Measurements from ENCODE around the gene SMIM8.
"Not testable (repeated sequence)": the region's sequence is repeated elsewhere in the genome, so short reads cannot be mapped to it uniquely, and the experiment has no call there.

Gene SMIM8

GRCh38 chr6:87297119-87297518 is 25.3 kb upstream of the SMIM8 start:
- Histone ChIP-seq H3K36me3 (replicated peaks in 1 of 2; ENCODE audit: control insufficient read depth in 2 of 2, insufficient read depth in 2 of 2, low read length in 2 of 2) (no peaks in the 10 kb centered on the region), H3K79me1 (ENCODE audit: low read depth, low read length) (no peaks in the 10 kb centered on the region), H3K23ac (ENCODE audit: low read depth, low read length, poor library complexity) (no peak overlapping the region), H3K9me3 (replicated peaks in 1 of 2; ENCODE audit: control insufficient read depth in 2 of 2, insufficient read depth in 1 of 2, low read depth in 1 of 2, low read length in 2 of 2) (no peaks in the 10 kb centered on the region), H3K18ac (ENCODE audit: low read length) (no peak overlapping the region), H3K4me2 (ENCODE audit: insufficient read depth, low read length, poor library complexity, severe bottlenecking) (no peak overlapping the region), H2AFZ (ENCODE audit: low read length) (no peak overlapping the region), H2BK15ac (ENCODE audit: low read length) (no peak overlapping the region), H2BK5ac (ENCODE audit: low read length) (no peak overlapping the region), H3K4me3 (ENCODE audit: low read length in 2 of 2) (no peak overlapping the region), H3K27me3 (ENCODE audit: control insufficient read depth in 3 of 3, insufficient read depth in 3 of 3, low read depth in 1 of 3, low read length in 3 of 3) (peaks cover 0 to 7% (median 0%) of the 10 kb centered on the region in 3 experiments), H3K4ac (ENCODE audit: low read length) (no peak overlapping the region), H2AK5ac (ENCODE audit: low read depth, low read length) (no peak overlapping the region), H3K9ac (ENCODE audit: low read depth, low read length, poor library complexity) (no peak overlapping the region), H3K14ac (ENCODE audit: low read length) (no peak overlapping the region), H2BK12ac (ENCODE audit: low read length) (no peak overlapping the region), H3K4me1 (ENCODE audit: control insufficient read depth in 2 of 2, insufficient read depth in 1 of 2, low read depth in 1 of 2, low read length in 2 of 2) (no peaks in the 10 kb centered on the region), H2BK120ac (ENCODE audit: low read depth, low read length) (no peak overlapping the region), H3K27ac (replicated peaks; ENCODE audit: low read length) (no peak overlapping the region), H4K91ac (ENCODE audit: low read depth, low read length, poor library complexity) (no peak overlapping the region), H4K8ac (ENCODE audit: low read depth, low read length) (no peak overlapping the region)
- no CpG with 5 or more reads among the region's 1 CpG for WGBS, 2 donors (ENCODE audit: extremely low coverage in 2 of 2, insufficient read length in 2 of 2, insufficient replicate concordance in 1 of 2)
- DNase-seq (ENCODE audit: low spot score) = no peak

GRCh38 chr6:87301277-87301676 is 21.1 kb upstream of the SMIM8 start:
- no CpG with 5 or more reads among the region's 9 CpGs for WGBS, 2 donors (ENCODE audit: extremely low coverage in 2 of 2, insufficient read length in 2 of 2, insufficient replicate concordance in 1 of 2)
- not testable (repeated sequence) for H3K27ac ChIP-seq (replicated peaks; ENCODE audit: low read length); DNase-seq (ENCODE audit: low spot score); H4K91ac ChIP-seq (ENCODE audit: low read depth, low read length, poor library complexity); H3K4me3 ChIP-seq (ENCODE audit: low read length in 2 of 2); H3K9ac ChIP-seq (ENCODE audit: low read depth, low read length, poor library complexity); H4K8ac ChIP-seq (ENCODE audit: low read depth, low read length); H2BK12ac ChIP-seq (ENCODE audit: low read length); H3K14ac ChIP-seq (ENCODE audit: low read length); H2BK15ac ChIP-seq (ENCODE audit: low read length); H3K79me1 ChIP-seq (ENCODE audit: low read depth, low read length); H2BK5ac ChIP-seq (ENCODE audit: low read length); H3K4me1 ChIP-seq (ENCODE audit: control insufficient read depth in 2 of 2, insufficient read depth in 1 of 2, low read depth in 1 of 2, low read length in 2 of 2); H2AK5ac ChIP-seq (ENCODE audit: low read depth, low read length); H3K4ac ChIP-seq (ENCODE audit: low read length); H2AFZ ChIP-seq (ENCODE audit: low read length); H3K9me3 ChIP-seq (replicated peaks in 1 of 2; ENCODE audit: control insufficient read depth in 2 of 2, insufficient read depth in 1 of 2, low read depth in 1 of 2, low read length in 2 of 2); H3K27me3 ChIP-seq (ENCODE audit: control insufficient read depth in 3 of 3, insufficient read depth in 3 of 3, low read depth in 1 of 3, low read length in 3 of 3); H3K23ac ChIP-seq (ENCODE audit: low read depth, low read length, poor library complexity); H2BK120ac ChIP-seq (ENCODE audit: low read depth, low read length); H3K36me3 ChIP-seq (replicated peaks in 1 of 2; ENCODE audit: control insufficient read depth in 2 of 2, insufficient read depth in 2 of 2, low read length in 2 of 2); H3K4me2 ChIP-seq (ENCODE audit: insufficient read depth, low read length, poor library complexity, severe bottlenecking); H3K18ac ChIP-seq (ENCODE audit: low read length)

- H2AK5ac ChIP-seq (ENCODE audit: low read depth, low read length) = no peak overlapping the region
- no peak overlapping the region for H4K91ac ChIP-seq (ENCODE audit: low read depth, low read length, poor library complexity)
- no CpG with 5 or more reads among the region's 4 CpGs for WGBS, 2 donors (ENCODE audit: extremely low coverage in 2 of 2, insufficient read length in 2 of 2, insufficient replicate concordance in 1 of 2)
- no peaks in the 10 kb centered on the region for H3K79me1 ChIP-seq (ENCODE audit: low read depth, low read length)
- no peak overlapping the region for H2BK12ac ChIP-seq (ENCODE audit: low read length)
- no peak overlapping the region for H2BK5ac ChIP-seq (ENCODE audit: low read length)
- peak overlapping the region; percentile 2 for H3K9ac ChIP-seq (ENCODE audit: low read depth, low read length, poor library complexity)
- H2AFZ ChIP-seq (ENCODE audit: low read length) = no peak overlapping the region
- H3K4me1 ChIP-seq (ENCODE audit: control insufficient read depth in 2 of 2, insufficient read depth in 1 of 2, low read depth in 1 of 2, low read length in 2 of 2) = no peaks in the 10 kb centered on the region
- H3K4me2 ChIP-seq (ENCODE audit: insufficient read depth, low read length, poor library complexity, severe bottlenecking) = no peak overlapping the region
- no peak overlapping the region for H4K8ac ChIP-seq (ENCODE audit: low read depth, low read length)
- H3K4me3 ChIP-seq (ENCODE audit: low read length in 2 of 2) = no peak overlapping the region
- no peak for DNase-seq (ENCODE audit: low spot score)
- H2BK15ac ChIP-seq (ENCODE audit: low read length) = no peak overlapping the region
- H3K23ac ChIP-seq (ENCODE audit: low read depth, low read length, poor library complexity) = no peak overlapping the region
- H3K9me3 ChIP-seq (replicated peaks in 1 of 2; ENCODE audit: control insufficient read depth in 2 of 2, insufficient read depth in 1 of 2, low read depth in 1 of 2, low read length in 2 of 2) = no peaks in the 10 kb centered on the region
- H3K14ac ChIP-seq (ENCODE audit: low read length) = no peak overlapping the region
- H3K36me3 ChIP-seq (replicated peaks in 1 of 2; ENCODE audit: control insufficient read depth in 2 of 2, insufficient read depth in 2 of 2, low read length in 2 of 2) = no peaks in the 10 kb centered on the region
- H2BK120ac ChIP-seq (ENCODE audit: low read depth, low read length) = peak overlapping the region; percentile 9
- no peak overlapping the region for H3K18ac ChIP-seq (ENCODE audit: low read length)
- H3K27me3 ChIP-seq (ENCODE audit: control insufficient read depth in 3 of 3, insufficient read depth in 3 of 3, low read depth in 1 of 3, low read length in 3 of 3) = peaks cover 0 to 3% (median 0%) of the 10 kb centered on the region in 3 experiments
- H3K27ac ChIP-seq (replicated peaks; ENCODE audit: low read length) = no peak overlapping the region
- H3K4ac ChIP-seq (ENCODE audit: low read length) = no peak overlapping the region
These were observed 13.4 kb upstream of the SMIM8 start for GRCh38 chr6:87308970-87309369.

GRCh38 chr6:87312860-87313259 is 9.5 kb upstream of the SMIM8 start:
- no peak overlapping the region for H3K23ac ChIP-seq (ENCODE audit: low read depth, low read length, poor library complexity)
- no peaks in the 10 kb centered on the region for H3K4me1 ChIP-seq (ENCODE audit: control insufficient read depth in 2 of 2, insufficient read depth in 1 of 2, low read depth in 1 of 2, low read length in 2 of 2)
- no peak overlapping the region for H2BK120ac ChIP-seq (ENCODE audit: low read depth, low read length)
- H2BK5ac ChIP-seq (ENCODE audit: low read length) = no peak overlapping the region
- no peak overlapping the region for H4K91ac ChIP-seq (ENCODE audit: low read depth, low read length, poor library complexity)
- H2BK12ac ChIP-seq (ENCODE audit: low read length) = no peak overlapping the region
- H2AK5ac ChIP-seq (ENCODE audit: low read depth, low read length) = no peak overlapping the region
- H4K8ac ChIP-seq (ENCODE audit: low read depth, low read length) = no peak overlapping the region
- no peak overlapping the region for H2AFZ ChIP-seq (ENCODE audit: low read length)
- no peak overlapping the region for H3K4ac ChIP-seq (ENCODE audit: low read length)
- H3K14ac ChIP-seq (ENCODE audit: low read length) = no peak overlapping the region
- H3K9ac ChIP-seq (ENCODE audit: low read depth, low read length, poor library complexity) = no peak overlapping the region
- no peak overlapping the region for H2BK15ac ChIP-seq (ENCODE audit: low read length)
- no peak for DNase-seq (ENCODE audit: low spot score)
- no peaks in the 10 kb centered on the region for H3K36me3 ChIP-seq (replicated peaks in 1 of 2; ENCODE audit: control insufficient read depth in 2 of 2, insufficient read depth in 2 of 2, low read length in 2 of 2)
- H3K27me3 ChIP-seq (ENCODE audit: control insufficient read depth in 3 of 3, insufficient read depth in 3 of 3, low read depth in 1 of 3, low read length in 3 of 3) = peaks cover 0 to 6% (median 0%) of the 10 kb centered on the region in 3 experiments
- H3K9me3 ChIP-seq (replicated peaks in 1 of 2; ENCODE audit: control insufficient read depth in 2 of 2, insufficient read depth in 1 of 2, low read depth in 1 of 2, low read length in 2 of 2) = no peaks in the 10 kb centered on the region
- no peaks in the 10 kb centered on the region for H3K79me1 ChIP-seq (ENCODE audit: low read depth, low read length)
- H3K4me3 ChIP-seq (ENCODE audit: low read length in 2 of 2) = no peak overlapping the region
- H3K27ac ChIP-seq (replicated peaks; ENCODE audit: low read length) = no peak overlapping the region
- no peak overlapping the region for H3K4me2 ChIP-seq (ENCODE audit: insufficient read depth, low read length, poor library complexity, severe bottlenecking)
- no CpG with 5 or more reads among the region's 1 CpG for WGBS, 2 donors (ENCODE audit: extremely low coverage in 2 of 2, insufficient read length in 2 of 2, insufficient replicate concordance in 1 of 2)
- no peak overlapping the region for H3K18ac ChIP-seq (ENCODE audit: low read length)

Data from neuronal stem cell (in vitro differentiated cells).